Fibroblast of the aortic adventitia (primary cell): ENCODE measurements around the gene NFE2L1. TPM values are rescaled to one million over a fixed set of nuclear protein-coding genes. Genes with fewer than 3 reads are reported as not detected.

ENCODE experiments used
- DNase-seq: peaks from one replicate; pipeline ENCODE4 v3.0.0-alpha.2; 2010; ENCODE audit warnings: low read depth
- H3K4me3 ChIP-seq: 2 replicates; pipeline ENCODE4 v1.5.1; 2011; ENCODE audit warnings: low read depth, mild to moderate bottlenecking, control low read depth, low read length, moderate library complexity
- total RNA-seq: library from RNA; depleted of rRNA; stranded (reverse); fragments of >200 nt; gene quantifications from 2 replicates; pipeline ENCODE4 v1.2.3, GENCODE V29; 2012; ENCODE audit warnings: low replicate concordance
- TF ChIP-seq, protein P1 (sequence below): IDR thresholded peaks from 2 replicates; pipeline ENCODE4 v1.5.1; 2011; ENCODE audit warnings: mild to moderate bottlenecking, low read length, control low read depth, inconsistent platforms; ENCODE audit not compliant: insufficient read depth

The NFE2L1 gene
- total RNA-seq, 1 donor = 103 TPM

DNA sequence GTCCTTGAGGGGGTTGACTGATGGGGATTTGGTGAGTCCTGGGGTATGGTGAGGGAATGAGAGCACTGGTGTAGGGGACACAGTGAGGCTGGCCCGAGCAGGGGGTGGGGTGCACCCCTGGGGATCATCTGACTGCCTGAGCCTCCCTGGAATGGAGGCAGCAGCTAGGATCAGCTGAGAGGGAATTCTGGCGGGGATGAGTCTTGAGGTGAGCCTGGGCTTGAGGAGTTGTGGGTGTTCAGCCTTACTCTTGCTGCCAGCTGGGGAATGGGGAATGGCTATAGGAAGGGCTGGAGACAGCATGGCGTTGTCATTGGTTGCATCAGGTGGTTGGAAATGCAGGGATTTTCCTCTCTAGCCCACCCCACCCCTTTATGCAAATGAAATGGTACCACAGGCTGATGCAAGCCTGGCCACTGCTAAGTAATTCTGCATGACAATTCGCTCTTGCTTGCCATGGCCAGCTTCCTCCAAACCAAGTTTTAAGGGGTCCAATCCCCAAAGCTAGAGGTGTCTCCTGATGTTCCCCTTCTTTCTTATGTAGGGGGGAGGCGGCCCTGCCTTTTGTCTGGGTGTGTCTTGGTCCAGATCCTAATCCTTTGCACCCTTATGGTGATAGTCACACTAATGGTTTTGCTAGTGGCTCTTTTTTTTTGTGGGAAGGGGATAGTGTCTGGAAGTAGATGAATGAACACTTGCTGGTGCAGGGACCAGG is 7.5 kb downstream of the NFE2L1 start:
- DNase-seq = peak; percentile 96
- H3K4me3 ChIP-seq = peak overlapping the region; percentile 69
- TF ChIP-seq, protein P1, sequence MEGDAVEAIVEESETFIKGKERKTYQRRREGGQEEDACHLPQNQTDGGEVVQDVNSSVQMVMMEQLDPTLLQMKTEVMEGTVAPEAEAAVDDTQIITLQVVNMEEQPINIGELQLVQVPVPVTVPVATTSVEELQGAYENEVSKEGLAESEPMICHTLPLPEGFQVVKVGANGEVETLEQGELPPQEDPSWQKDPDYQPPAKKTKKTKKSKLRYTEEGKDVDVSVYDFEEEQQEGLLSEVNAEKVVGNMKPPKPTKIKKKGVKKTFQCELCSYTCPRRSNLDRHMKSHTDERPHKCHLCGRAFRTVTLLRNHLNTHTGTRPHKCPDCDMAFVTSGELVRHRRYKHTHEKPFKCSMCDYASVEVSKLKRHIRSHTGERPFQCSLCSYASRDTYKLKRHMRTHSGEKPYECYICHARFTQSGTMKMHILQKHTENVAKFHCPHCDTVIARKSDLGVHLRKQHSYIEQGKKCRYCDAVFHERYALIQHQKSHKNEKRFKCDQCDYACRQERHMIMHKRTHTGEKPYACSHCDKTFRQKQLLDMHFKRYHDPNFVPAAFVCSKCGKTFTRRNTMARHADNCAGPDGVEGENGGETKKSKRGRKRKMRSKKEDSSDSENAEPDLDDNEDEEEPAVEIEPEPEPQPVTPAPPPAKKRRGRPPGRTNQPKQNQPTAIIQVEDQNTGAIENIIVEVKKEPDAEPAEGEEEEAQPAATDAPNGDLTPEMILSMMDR = no peak

DNA sequence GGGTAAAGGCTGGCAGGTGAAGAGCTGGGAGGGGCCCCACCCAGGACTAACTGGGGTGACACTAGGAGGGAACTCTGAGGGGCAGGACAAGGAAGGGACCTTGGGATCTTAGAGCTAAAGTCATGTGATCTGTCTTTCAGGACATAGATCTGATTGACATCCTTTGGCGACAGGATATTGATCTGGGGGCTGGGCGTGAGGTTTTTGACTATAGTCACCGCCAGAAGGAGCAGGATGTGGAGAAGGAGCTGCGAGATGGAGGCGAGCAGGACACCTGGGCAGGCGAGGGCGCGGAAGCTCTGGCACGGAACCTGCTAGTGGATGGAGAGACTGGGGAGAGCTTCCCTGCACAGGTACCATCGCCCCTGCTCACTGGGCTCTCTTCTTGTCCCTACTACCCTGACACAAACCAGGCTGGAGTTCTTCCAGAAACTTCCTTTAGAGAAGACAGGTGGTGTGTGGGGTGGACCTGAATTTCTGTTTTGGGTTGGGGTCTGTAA is 8.1 kb downstream of the NFE2L1 start:
- H3K4me3 ChIP-seq = peak overlapping the region; percentile 52
- DNase-seq = no peak
- TF ChIP-seq, protein P1 = no peak

DNA sequence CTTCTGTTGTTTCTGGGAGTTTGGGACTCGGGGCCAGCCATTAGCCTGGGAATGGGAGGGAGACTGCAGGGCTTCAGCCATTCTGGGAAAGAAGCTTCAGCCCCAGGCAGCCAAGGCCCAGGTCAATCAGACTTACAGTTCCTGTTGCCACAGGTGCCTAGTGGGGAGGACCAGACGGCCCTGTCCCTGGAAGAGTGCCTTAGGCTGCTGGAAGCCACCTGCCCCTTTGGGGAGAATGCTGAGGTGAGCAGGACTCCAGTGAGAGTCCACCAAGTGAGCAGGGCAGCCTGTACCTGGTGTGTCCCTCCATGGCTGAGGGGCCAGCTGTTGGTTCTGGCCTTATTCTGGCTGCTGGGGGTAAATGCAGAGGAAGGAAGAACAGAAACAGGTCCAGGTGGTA is 8.7 kb downstream of the NFE2L1 start:
- no peak for DNase-seq
- no peak overlapping the region for H3K4me3 ChIP-seq
- TF ChIP-seq, protein P1 = no peak

DNA sequence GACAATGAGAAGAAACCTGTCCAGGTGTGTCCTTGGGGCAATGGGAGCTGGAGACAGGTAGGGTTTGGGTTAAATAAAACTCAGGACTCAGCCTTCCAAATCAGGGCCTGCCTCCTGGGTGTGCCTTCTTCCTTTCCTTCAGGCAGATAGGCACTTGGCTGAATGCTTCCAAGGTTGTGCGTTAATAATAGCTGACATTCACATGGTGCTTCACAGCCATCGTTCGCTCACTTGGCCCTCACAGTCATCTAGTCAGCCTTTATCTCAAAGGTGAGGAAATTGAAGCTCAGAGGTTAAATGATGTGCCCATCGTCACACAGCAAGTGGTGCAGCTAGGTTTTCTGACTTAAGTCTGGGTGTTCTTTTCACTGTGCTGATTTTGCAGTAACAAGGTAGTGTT is 9.5 kb downstream of the NFE2L1 start:
- no peak overlapping the region for H3K4me3 ChIP-seq
- TF ChIP-seq, protein P1 = no peak
- DNase-seq = no peak

DNA sequence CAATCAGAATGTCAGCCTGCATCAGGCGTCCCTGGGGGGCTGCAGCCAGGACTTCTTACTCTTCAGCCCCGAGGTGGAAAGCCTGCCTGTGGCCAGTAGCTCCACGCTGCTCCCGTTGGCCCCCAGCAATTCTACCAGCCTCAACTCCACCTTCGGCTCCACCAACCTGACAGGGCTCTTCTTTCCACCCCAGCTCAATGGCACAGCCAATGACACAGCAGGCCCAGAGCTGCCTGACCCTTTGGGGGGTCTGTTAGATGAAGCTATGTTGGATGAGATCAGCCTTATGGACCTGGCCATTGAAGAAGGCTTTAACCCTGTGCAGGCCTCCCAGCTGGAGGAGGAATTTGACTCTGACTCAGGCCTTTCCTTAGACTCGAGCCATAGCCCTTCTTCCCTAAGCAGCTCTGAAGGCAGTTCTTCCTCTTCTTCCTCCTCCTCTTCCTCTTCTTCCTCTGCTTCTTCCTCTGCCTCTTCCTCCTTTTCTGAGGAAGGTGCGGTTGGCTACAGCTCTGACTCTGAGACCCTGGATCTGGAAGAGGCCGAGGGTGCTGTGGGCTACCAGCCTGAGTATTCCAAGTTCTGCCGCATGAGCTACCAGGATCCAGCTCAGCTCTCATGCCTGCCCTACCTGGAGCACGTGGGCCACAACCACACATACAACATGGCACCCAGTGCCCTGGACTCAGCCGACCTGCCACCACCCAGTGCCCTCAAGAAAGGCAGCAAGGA is 10.4 kb downstream of the NFE2L1 start:
- DNase-seq = no peak
- TF ChIP-seq, protein P1 = no peak
- H3K4me3 ChIP-seq = no peak overlapping the region

DNA sequence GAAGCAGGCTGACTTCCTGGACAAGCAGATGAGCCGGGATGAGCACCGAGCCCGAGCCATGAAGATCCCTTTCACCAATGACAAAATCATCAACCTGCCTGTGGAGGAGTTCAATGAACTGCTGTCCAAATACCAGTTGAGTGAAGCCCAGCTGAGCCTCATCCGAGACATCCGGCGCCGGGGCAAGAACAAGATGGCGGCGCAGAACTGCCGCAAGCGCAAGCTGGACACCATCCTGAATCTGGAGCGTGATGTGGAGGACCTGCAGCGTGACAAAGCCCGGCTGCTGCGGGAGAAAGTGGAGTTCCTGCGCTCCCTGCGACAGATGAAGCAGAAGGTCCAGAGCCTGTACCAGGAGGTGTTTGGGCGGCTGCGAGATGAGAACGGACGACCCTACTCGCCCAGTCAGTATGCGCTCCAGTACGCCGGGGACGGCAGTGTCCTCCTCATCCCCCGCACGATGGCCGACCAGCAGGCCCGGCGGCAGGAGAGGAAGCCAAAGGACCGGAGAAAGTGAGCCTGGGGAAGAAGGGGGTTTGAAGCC is 11.0 kb downstream of the NFE2L1 start:
- H3K4me3 ChIP-seq = no peak overlapping the region
- TF ChIP-seq, protein P1 = no peak
- DNase-seq = no peak
